Measurements from ENCODE around the gene CRIM1.

GRCh38 chr2:36538335-36538734 is 182.8 kb downstream of the CRIM1 start:
- TF ChIP-seq CTCF (IDR thresholded peaks at IDR 0.05 in 4 of 5, conservative IDR thresholded peaks at IDR 0.05 in 1 of 5), result no peak
- TF ChIP-seq POLR2A (IDR thresholded peaks at IDR 0.05), result no peak
